Measurements from ENCODE around the gene RTN4RL1.

DNA sequence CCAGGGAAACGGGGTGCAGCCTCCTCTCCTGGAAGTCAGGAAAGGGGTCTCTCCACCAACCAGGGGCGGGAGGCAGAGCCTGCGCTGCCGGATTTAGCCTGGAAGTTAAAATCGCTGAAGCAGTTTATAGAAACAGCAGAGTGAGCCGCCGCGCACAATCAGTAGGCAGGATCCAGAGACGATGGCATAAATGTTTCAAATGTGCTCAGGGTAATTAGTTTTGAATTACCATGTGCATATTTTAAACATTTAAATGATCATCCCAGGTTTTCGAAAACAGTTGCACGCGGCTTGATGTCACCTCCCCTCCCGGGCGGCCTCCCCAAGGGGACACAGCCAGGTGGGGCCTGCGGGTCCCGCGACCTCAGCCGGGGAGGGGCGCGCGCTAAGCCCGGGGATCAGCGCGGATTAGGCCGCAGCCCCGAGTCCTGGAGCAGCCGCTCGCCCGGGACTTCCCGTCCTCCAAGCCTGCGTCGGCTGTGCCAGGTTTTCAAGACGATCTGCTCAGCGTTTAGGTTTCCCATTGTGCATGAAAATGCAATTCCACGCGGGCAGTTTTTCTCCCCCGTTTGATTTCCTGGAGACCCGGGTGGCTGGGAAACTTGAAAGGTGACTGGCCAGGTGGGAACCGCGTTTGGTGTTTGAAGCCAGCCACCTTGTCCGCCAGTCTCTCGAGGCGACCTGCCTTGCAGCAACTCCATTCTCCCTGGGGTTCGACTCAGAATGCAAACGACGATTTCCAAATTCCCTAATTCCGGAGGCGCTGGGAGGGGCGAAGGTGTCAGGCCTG lies 117.0 kb downstream of the RTN4RL1 start:
- TF ChIP-seq, protein P1, sequence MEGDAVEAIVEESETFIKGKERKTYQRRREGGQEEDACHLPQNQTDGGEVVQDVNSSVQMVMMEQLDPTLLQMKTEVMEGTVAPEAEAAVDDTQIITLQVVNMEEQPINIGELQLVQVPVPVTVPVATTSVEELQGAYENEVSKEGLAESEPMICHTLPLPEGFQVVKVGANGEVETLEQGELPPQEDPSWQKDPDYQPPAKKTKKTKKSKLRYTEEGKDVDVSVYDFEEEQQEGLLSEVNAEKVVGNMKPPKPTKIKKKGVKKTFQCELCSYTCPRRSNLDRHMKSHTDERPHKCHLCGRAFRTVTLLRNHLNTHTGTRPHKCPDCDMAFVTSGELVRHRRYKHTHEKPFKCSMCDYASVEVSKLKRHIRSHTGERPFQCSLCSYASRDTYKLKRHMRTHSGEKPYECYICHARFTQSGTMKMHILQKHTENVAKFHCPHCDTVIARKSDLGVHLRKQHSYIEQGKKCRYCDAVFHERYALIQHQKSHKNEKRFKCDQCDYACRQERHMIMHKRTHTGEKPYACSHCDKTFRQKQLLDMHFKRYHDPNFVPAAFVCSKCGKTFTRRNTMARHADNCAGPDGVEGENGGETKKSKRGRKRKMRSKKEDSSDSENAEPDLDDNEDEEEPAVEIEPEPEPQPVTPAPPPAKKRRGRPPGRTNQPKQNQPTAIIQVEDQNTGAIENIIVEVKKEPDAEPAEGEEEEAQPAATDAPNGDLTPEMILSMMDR (IDR thresholded peaks at IDR 0.05), result no peak
- TF ChIP-seq POLR2A (IDR thresholded peaks at IDR 0.05), result no peak
